Measurements from ENCODE around the gene DMD. TPM values are rescaled to one million over a fixed set of nuclear protein-coding genes. Genes with fewer than 3 reads are reported as not detected.
A peak's percentile ranks its signal among the peaks of the same experiment; 100 is the strongest.

The DMD gene
- total and polyA plus RNA-seq, 2 of the 8 experiments (the other 6 are each of a cell fraction or from before 2014, with no cell fraction given) = 4.8 to 7.4 TPM

DNA sequence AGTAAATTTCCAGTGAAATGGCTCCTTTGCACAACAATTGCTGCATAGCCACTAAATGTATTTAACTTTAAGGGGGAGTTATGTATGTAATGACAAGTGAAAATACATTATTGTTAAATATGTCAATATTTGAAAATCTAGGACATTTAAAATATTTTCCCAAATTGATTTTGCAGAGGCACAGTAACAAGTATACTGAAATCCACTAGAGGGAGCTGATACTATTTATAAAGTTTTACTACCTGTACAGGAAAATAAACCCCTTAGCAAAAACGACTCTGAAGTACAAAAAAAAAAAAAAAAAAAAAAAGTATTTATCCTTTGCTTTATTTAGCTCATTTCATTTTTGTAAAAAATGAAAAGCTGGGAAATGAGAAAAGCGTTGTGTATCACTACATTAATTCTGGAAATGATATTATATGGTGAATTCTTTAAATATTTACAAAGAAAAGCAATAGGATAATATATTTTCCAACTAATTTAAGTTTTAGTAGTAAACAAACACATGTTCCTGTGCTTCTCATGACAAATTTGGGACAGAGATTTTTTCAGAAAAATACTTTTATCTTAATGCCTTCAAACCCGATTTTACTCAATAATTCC is 727.7 kb downstream of the DMD start:
- H2AK5ac ChIP-seq (ENCODE audit: low read depth, low read length) = no peak overlapping the region
- no peak overlapping the region for H2BK20ac ChIP-seq (ENCODE audit: low read length)
- H4K5ac ChIP-seq (ENCODE audit: insufficient read length, low read depth, low read length) = no peak overlapping the region
- no peak overlapping the region for H3K23ac ChIP-seq (ENCODE audit: insufficient read length)
- no peaks in the 10 kb centered on the region for H3K36me3 ChIP-seq (ENCODE audit: control insufficient read depth in 2 of 4, insufficient read depth in 4 of 4, low read length in 3 of 4)
- ChIA-PET CTCF (ENCODE audit: partially characterized antibody) (interaction anchor here (0.6 to 0.9 kb wide), 3 partner anchors 75 to 1832 kb away, joined by 3 read pairs; no protein-coding TSS in a partner anchor), POLR2A (ENCODE audit: partially characterized antibody) (no interaction called here)
- no peak overlapping the region for H4K8ac ChIP-seq (ENCODE audit: extremely low read depth, insufficient read depth, low read length)
- H4K20me1 ChIP-seq (replicated peaks in 1 of 2; ENCODE audit: control insufficient read depth in 1 of 2, insufficient read depth in 2 of 2, low read length in 2 of 2) = no peaks in the 10 kb centered on the region
- H4K91ac ChIP-seq (replicated peaks; ENCODE audit: insufficient read length, low read length) = no peak overlapping the region
- no peak overlapping the region for H2BK15ac ChIP-seq (ENCODE audit: low read length)
- no peaks in the 10 kb centered on the region for H3K4me1 ChIP-seq (replicated peaks in 1 of 4; ENCODE audit: control insufficient read depth in 3 of 4, insufficient read depth in 4 of 4, low read length in 3 of 4)
- TF ChIP-seq, protein P1, sequence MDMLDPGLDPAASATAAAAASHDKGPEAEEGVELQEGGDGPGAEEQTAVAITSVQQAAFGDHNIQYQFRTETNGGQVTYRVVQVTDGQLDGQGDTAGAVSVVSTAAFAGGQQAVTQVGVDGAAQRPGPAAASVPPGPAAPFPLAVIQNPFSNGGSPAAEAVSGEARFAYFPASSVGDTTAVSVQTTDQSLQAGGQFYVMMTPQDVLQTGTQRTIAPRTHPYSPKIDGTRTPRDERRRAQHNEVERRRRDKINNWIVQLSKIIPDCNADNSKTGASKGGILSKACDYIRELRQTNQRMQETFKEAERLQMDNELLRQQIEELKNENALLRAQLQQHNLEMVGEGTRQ (IDR thresholded peaks at IDR 0.05; ENCODE audit: low read length) = no peak
- TF ChIP-seq RAD21 (IDR thresholded peaks at IDR 0.05 in 1 of 2, conservative IDR thresholded peaks at IDR 0.05 in 1 of 2; ENCODE audit: low read depth in 2 of 2, low read length in 2 of 2) = peak in 1 of 2 experiments; percentile 49; a peak in 3 of 4 replicates
- FAIRE-seq (no peak), DNase-seq (ENCODE audit: low read depth in 1 of 2, low spot score in 2 of 2) (no peak)
- no peaks in the 10 kb centered on the region for H3K79me1 ChIP-seq (ENCODE audit: low read depth, low read length)
- WGBS, 2 experiments (ENCODE audit: extremely low coverage in 1 of 2, insufficient coverage in 1 of 2, insufficient read length in 1 of 2, insufficient replicate concordance in 2 of 2, low coverage in 1 of 2, low lambda C conversion rate in 2 of 2, missing lambda C conversion rate in 1 of 2) = 46% methylated on average over 2 of the region's 3 CpGs; no CpG with 5 or more reads in 1 of the 2 experiments
- no peak overlapping the region for H3K18ac ChIP-seq (ENCODE audit: extremely low read depth, low read length)
- H3K27me3 ChIP-seq (replicated peaks in 1 of 4; ENCODE audit: control insufficient read depth in 3 of 4, extremely low read depth in 1 of 4, insufficient read depth in 3 of 4, low read length in 3 of 4) = no peaks in the 10 kb centered on the region
- no peak overlapping the region for H3K4ac ChIP-seq (replicated peaks; ENCODE audit: insufficient read length, low read depth, low read length)
- no peak overlapping the region for H3K9ac ChIP-seq (replicated peaks in 1 of 4; ENCODE audit: extremely low read depth in 1 of 4, low read depth in 3 of 4, low read length in 3 of 4)
- H3K56ac ChIP-seq (replicated peaks; ENCODE audit: insufficient read length, low read depth, low read length) = no peak overlapping the region
- H2BK120ac ChIP-seq (replicated peaks; ENCODE audit: low read depth, low read length) = no peak overlapping the region
- H2BK5ac ChIP-seq (ENCODE audit: low read depth, low read length) = no peak overlapping the region
- H3K9me3 ChIP-seq (ENCODE audit: insufficient read depth in 2 of 2, low read depth in 1 of 2, low read length in 1 of 2) = no peaks in the 10 kb centered on the region
- H3K4me3 ChIP-seq (ENCODE audit: extremely low read depth in 1 of 4, insufficient read depth in 2 of 4, low read depth in 3 of 4, low read length in 4 of 4) = no peak overlapping the region
- no peak overlapping the region for H2BK12ac ChIP-seq (ENCODE audit: low read depth, low read length)
- no peak overlapping the region for H3K14ac ChIP-seq (ENCODE audit: insufficient read length)
- no peaks in the 10 kb centered on the region for H3K23me2 ChIP-seq (ENCODE audit: low read depth, low read length)
- H3K79me2 ChIP-seq (ENCODE audit: control insufficient read depth in 1 of 2, insufficient read depth in 2 of 2, low read length in 2 of 2) = no peaks in the 10 kb centered on the region
- H2AFZ ChIP-seq (ENCODE audit: low read length) = no peak overlapping the region
- H3K27ac ChIP-seq (ENCODE audit: low read depth, low read length) = no peak overlapping the region
- no peak overlapping the region for H3K4me2 ChIP-seq (ENCODE audit: insufficient read depth in 1 of 2, low read depth in 2 of 2, low read length in 2 of 2)

Measured in H1 (cell line).